DND-41 (cell line): ENCODE data around the gene JAKMIP1.

ENCODE experiments used
- ATAC-seq: fragments of 200-7000 bp; cut with Tn5 transposase; 3 replicates; pipeline ENCODE4 v1.9.1; 2021; ENCODE audit warnings: low read depth; ENCODE audit not compliant: insufficient read depth
- DNase-seq: peaks from one replicate; pipeline ENCODE4 v3.0.0-alpha.2; 2020
- H2AFZ ChIP-seq: 2 replicates; pipeline ENCODE4 v1.6.0; 2012; ENCODE audit warnings: low read depth, low read length
- H3K27ac ChIP-seq: 2 replicates; pipeline ENCODE4 v1.5.1; 2012; ENCODE audit warnings: low read length, inconsistent platforms
- H3K27me3 ChIP-seq: fragments of 200-600 bp; sonication (generic); 2 replicates; pipeline ENCODE4 v1.6.0; 2012; ENCODE audit warnings: low read length, mild to moderate bottlenecking, inconsistent platforms; ENCODE audit not compliant: insufficient read depth, poor library complexity
- H3K36me3 ChIP-seq: 2 replicates; pipeline ENCODE4 v1.5.1; 2012; ENCODE audit warnings: low read length, inconsistent platforms; ENCODE audit not compliant: insufficient read depth
- H3K4me1 ChIP-seq: 2 replicates; pipeline ENCODE4 v1.5.1; 2012; ENCODE audit warnings: mild to moderate bottlenecking, low read length; ENCODE audit not compliant: insufficient read depth
- H3K4me2 ChIP-seq: 2 replicates; pipeline ENCODE4 v1.6.0; 2012; ENCODE audit warnings: mild to moderate bottlenecking, moderate library complexity, low read length, inconsistent platforms; ENCODE audit not compliant: insufficient read depth
- H3K4me3 ChIP-seq, 2 experiments: fragments of 200-600 bp in 1 of 2; shearing (Covaris generic) in 1 of 2; 2 replicates each; pipeline ENCODE4 v1.5.1; 2012 to 2016; ENCODE audit warnings: inconsistent platforms in 2 of 2, low read length in 2 of 2, mild to moderate bottlenecking in 2 of 2, low read depth in 1 of 2, moderate library complexity in 1 of 2
- H3K79me2 ChIP-seq: 2 replicates; pipeline ENCODE4 v1.6.0; 2012; ENCODE audit warnings: low read length, inconsistent platforms; ENCODE audit not compliant: insufficient read depth
- H3K9ac ChIP-seq: 2 replicates; pipeline ENCODE4 v1.6.0; 2012; ENCODE audit warnings: low read depth, mild to moderate bottlenecking, inconsistent platforms, low read length, moderate library complexity
- H3K9me3 ChIP-seq: 2 replicates; pipeline ENCODE4 v1.5.1; 2012; ENCODE audit warnings: low read length, moderate library complexity, mild to moderate bottlenecking, inconsistent platforms; ENCODE audit not compliant: insufficient read depth, severe bottlenecking
- H4K20me1 ChIP-seq: 2 replicates; pipeline ENCODE4 v1.6.0; 2012; ENCODE audit warnings: low read length; ENCODE audit not compliant: insufficient read depth
- CTCF ChIP-seq: IDR thresholded peaks from 2 replicates; pipeline ENCODE4 v1.5.1; 2012; ENCODE audit warnings: borderline replicate concordance, low read length, moderate library complexity, mild to moderate bottlenecking; ENCODE audit not compliant: poor library complexity, severe bottlenecking; ENCODE audit errors: extremely low read depth
- EZH2 ChIP-seq: IDR thresholded peaks from 3 replicates; pipeline ENCODE4 v1.6.1; 2012; ENCODE audit warnings: borderline replicate concordance, low read depth, mild to moderate bottlenecking, moderate library complexity, low read length, inconsistent platforms; ENCODE audit not compliant: severe bottlenecking

The JAKMIP1 gene

GRCh38 chr4:5990446-5991160 is 209.7 kb downstream of the JAKMIP1 start:
- Histone ChIP-seq H3K4me2 (no peak overlapping the region), H3K9me3 (no peaks in the 10 kb centered on the region), H2AFZ (no peak overlapping the region), H3K27ac (no peak overlapping the region), H3K9ac (no peak overlapping the region), H4K20me1 (no peaks in the 10 kb centered on the region; the same call in 1 of the 2 replicates), H3K4me1 (no peaks in the 10 kb centered on the region), H3K79me2 (no peaks in the 10 kb centered on the region), H3K4me3 (no peak overlapping the region), H3K27me3 (peaks cover 4% of the 10 kb centered on the region), H3K36me3 (no peaks in the 10 kb centered on the region)
- DNase-seq (no peak), ATAC-seq (no peak)
- no peak for TF ChIP-seq CTCF
- TF ChIP-seq EZH2: no peak

GRCh38 chr4:5989236-5990225 is 210.8 kb downstream of the JAKMIP1 start:
- Histone ChIP-seq H4K20me1 (no peaks in the 10 kb centered on the region; the same call in 1 of the 2 replicates), H3K9me3 (no peaks in the 10 kb centered on the region), H3K27me3 (peaks cover 4% of the 10 kb centered on the region), H3K79me2 (no peaks in the 10 kb centered on the region), H3K9ac (no peak overlapping the region), H3K4me1 (no peaks in the 10 kb centered on the region), H3K27ac (no peak overlapping the region), H2AFZ (no peak overlapping the region), H3K36me3 (no peaks in the 10 kb centered on the region), H3K4me3 (no peak overlapping the region), H3K4me2 (no peak overlapping the region)
- TF ChIP-seq EZH2 (no peak), CTCF (no peak)
- ATAC-seq: no peak
- DNase-seq: no peak

- Histone ChIP-seq H4K20me1 (no peaks in the 10 kb centered on the region; the same call in 1 of the 2 replicates), H3K4me3 (no peak overlapping the region), H2AFZ (no peak overlapping the region), H3K9me3 (no peaks in the 10 kb centered on the region), H3K79me2 (no peaks in the 10 kb centered on the region), H3K4me2 (no peak overlapping the region), H3K9ac (no peak overlapping the region), H3K4me1 (no peaks in the 10 kb centered on the region), H3K27me3 (peaks cover 4% of the 10 kb centered on the region), H3K27ac (no peak overlapping the region), H3K36me3 (no peaks in the 10 kb centered on the region)
- ATAC-seq (no peak), DNase-seq (no peak)
- TF ChIP-seq CTCF: no peak
- TF ChIP-seq EZH2: no peak
Observed at GRCh38 chr4:5988086-5988845, 212.1 kb downstream of the JAKMIP1 start.
